HPDE6-E6E7 (cell line): ENCODE data around the gene ZNF641.
"Not testable (repeated sequence)": the region's sequence is repeated elsewhere in the genome, so short reads cannot be mapped to it uniquely, and the experiment has no call there.

Source experiments
- DNase-seq: peaks from one replicate; pipeline ENCODE4 v3.0.0; 2011; ENCODE audit warnings: missing footprints; ENCODE audit errors: extremely low spot score

ZNF641 gene

GRCh38 chr12:48334808-48335207 lies 15.9 kb downstream of the ZNF641 start:
- no peak for DNase-seq

- DNase-seq: not testable (repeated sequence)
Measured at GRCh38 chr12:48333680-48334079, 17.0 kb downstream of the ZNF641 start.

- no peak for DNase-seq
Measured at GRCh38 chr12:48331399-48331798, 19.3 kb downstream of the ZNF641 start.

- no peak for DNase-seq
Measured at GRCh38 chr12:48329199-48329939, 21.4 kb downstream of the ZNF641 start.

GRCh38 chr12:48316491-48316890 lies 34.2 kb downstream of the ZNF641 start:
- DNase-seq: no peak

GRCh38 chr12:48311313-48311712 lies 39.4 kb downstream of the ZNF641 start:
- DNase-seq: no peak

GRCh38 chr12:48307269-48307668 lies 43.5 kb downstream of the ZNF641 start:
- DNase-seq: no peak

- DNase-seq: no peak
Measured at GRCh38 chr12:48305190-48305589, 45.5 kb downstream of the ZNF641 start.

GRCh38 chr12:48302161-48302911 lies 48.4 kb downstream of the ZNF641 start:
- no peak for DNase-seq

- no peak for DNase-seq
Measured at GRCh38 chr12:48300774-48301173, 49.9 kb downstream of the ZNF641 start.

- peak; percentile 71 for DNase-seq
Measured at GRCh38 chr12:48296586-48297282, 54.0 kb downstream of the ZNF641 start.

GRCh38 chr12:48292040-48292439 lies 58.7 kb downstream of the ZNF641 start:
- DNase-seq: no peak

- DNase-seq: peak; percentile 38
Measured at GRCh38 chr12:48291511-48291910, 59.2 kb downstream of the ZNF641 start.

- no peak for DNase-seq
Measured at GRCh38 chr12:48288387-48289268, 62.1 kb downstream of the ZNF641 start.
